NCI-H1694 (cell line): ENCODE results near the gene PDE8B.

Experiments used
- DNase-seq: peaks from one replicate; lab custom pipeline; 2025; lab: John Stamatoyannopoulos, UW

PDE8B gene

GRCh38 chr5:77192441-77193050 lies 17.9 kb upstream of the PDE8B start:
- DNase-seq = no peak

- no peak for DNase-seq
These were observed 15.7 kb upstream of the PDE8B start for GRCh38 chr5:77194762-77195161.

GRCh38 chr5:77197840-77198554 lies 12.5 kb upstream of the PDE8B start:
- DNase-seq = no peak

GRCh38 chr5:77200663-77201062 lies 9.8 kb upstream of the PDE8B start:
- no peak for DNase-seq

GRCh38 chr5:77202145-77202544 lies 8.3 kb upstream of the PDE8B start:
- no peak for DNase-seq

GRCh38 chr5:77204967-77205366 lies 5.5 kb upstream of the PDE8B start:
- no peak for DNase-seq

GRCh38 chr5:77208507-77209163 lies 1.8 kb upstream of the PDE8B start:
- no peak for DNase-seq

- DNase-seq = no peak
These were observed 887 bp upstream of the PDE8B start for GRCh38 chr5:77209495-77210090.

GRCh38 chr5:77210964-77211690 lies 647 bp downstream of the PDE8B start:
- no peak for DNase-seq

- no peak for DNase-seq
These were observed 1.2 kb downstream of the PDE8B start for GRCh38 chr5:77211691-77212047.

GRCh38 chr5:77213601-77214000 lies 3.1 kb downstream of the PDE8B start:
- DNase-seq = no peak

- DNase-seq = no peak
These were observed 3.7 kb downstream of the PDE8B start for GRCh38 chr5:77214151-77214550.

- DNase-seq = no peak
These were observed 7.8 kb downstream of the PDE8B start for GRCh38 chr5:77218263-77218662.

GRCh38 chr5:77221115-77221514 lies 10.6 kb downstream of the PDE8B start:
- DNase-seq = no peak

GRCh38 chr5:77222722-77223121 lies 12.2 kb downstream of the PDE8B start:
- DNase-seq = no peak

- no peak for DNase-seq
These were observed 13.2 kb downstream of the PDE8B start for GRCh38 chr5:77223653-77224052.

- DNase-seq = no peak
These were observed 14.3 kb downstream of the PDE8B start for GRCh38 chr5:77224672-77225355.

- DNase-seq = no peak
These were observed 15.1 kb downstream of the PDE8B start for GRCh38 chr5:77225531-77225930.

- no peak for DNase-seq
These were observed 19.4 kb downstream of the PDE8B start for GRCh38 chr5:77229887-77230286.

GRCh38 chr5:77230727-77231470 lies 20.4 kb downstream of the PDE8B start:
- DNase-seq = no peak
